Mucosa of gallbladder (tissue), 1 donor: ENCODE measurements around the gene ERFE. TPM values are rescaled to one million over a fixed set of nuclear protein-coding genes. Genes with fewer than 3 reads are reported as not detected.
"Not testable (repeated sequence)": the region's sequence is repeated elsewhere in the genome, so short reads cannot be mapped to it uniquely, and the experiment has no call there.

Experiments used
- DNase-seq: peaks from one replicate; pipeline ENCODE4 v3.0.0-alpha.2; 2020; ENCODE audit warnings: low spot score
- total RNA-seq: library from RNA; stranded (reverse); gene quantifications from one replicate; pipeline ENCODE4 v1.2.1, GENCODE V29; 2021
- donor health status: DM: no; HTN: no; CAD: no.

Gene ERFE
- total RNA-seq, 1 donor from 2014 or later, result 0.35 TPM

DNA sequence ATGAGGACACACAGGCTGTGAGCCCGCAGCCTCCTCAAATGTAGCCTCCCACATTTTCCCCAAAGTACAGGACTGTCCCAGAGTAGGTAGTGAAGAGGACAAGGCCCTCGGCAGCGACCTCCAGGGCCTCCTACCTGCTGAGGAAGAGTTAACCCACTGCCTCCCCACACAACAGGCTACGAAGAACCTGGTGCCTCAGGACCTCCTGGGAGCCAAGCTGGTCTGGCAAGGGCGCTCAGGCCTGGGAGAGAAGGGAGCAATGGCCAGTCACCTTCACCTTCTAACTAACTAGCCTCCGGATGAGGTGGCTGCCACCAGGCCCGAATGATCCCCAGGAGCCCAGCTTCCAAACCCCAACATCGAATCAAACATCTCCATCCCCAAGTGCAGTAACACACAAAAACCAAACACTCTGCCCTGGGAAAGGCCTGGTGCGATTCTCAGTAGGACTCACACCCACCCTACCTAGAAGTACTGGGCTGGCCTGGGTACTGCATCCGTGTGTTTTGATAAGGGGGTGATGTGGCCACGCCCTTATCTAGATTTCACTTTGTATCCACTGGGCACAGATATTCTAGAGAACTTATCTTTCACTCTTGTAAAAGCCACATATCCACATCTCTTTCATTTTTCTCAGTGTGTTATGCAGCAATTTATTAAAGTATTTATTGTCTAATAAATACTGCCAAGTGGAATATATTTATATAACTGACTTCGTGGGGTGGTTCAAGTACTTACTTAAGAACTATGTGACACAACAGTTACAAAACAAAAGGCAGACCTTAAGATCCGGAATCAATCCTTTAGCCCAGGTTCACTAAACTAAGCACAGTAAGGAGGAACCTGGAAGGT, 9.7 kb downstream of the ERFE start:
- no peak for DNase-seq

DNA sequence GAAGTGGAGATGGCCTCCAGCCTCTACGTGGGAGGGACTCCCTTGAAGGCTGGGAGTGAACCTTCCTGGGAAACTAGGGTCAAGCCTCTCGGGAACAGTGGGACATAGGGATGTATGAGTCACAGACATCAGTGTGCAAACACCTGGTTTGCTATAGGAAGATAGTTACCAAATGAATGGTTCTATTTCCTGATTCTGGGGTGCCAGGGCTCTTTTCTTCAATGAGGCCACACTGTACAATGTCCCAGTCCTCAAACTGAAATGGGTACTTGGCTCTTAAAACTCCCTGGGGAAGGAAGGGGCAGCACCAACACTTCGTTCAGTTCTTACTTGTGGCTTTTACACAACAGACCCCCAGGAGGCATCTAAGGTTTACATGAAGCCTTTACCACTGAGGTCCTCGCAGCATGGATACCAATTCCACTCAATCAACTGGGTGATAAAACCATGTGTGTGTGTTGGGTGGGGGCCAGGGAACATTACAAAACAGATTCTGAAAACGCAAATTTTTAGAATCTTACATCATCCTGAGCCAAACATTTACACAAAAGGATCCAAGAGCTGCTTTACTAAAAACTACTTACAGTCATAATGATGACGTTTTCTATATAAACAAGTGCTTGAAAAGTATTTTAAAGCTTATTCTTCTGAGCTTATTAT, 10.4 kb downstream of the ERFE start:
- DNase-seq, result peak; percentile 38

DNA sequence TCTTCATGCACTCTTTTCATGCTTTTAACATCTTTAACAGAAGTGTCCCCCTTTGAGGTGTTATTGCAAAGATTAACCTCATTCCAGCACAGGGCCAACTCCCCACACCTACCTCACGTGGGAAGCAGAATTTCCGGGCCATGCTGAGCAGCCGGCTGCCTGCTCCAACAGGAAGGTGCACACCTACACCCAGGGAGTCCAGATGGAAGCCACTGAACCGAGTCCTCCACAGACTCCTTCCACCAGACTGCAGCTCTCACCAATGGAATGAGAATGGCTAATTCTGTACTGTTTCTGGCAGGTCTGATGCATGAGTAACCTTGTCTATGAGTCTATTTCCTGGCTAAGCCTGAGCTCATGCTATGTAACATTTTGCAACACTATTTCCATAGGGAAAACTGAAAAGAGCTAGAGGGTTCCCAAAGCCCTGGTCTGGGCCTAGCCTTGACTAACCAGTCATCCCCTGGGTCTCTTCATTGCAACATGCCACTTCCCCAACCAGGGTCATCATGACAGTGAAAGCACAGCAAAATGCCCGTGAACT, 11.0 kb downstream of the ERFE start:
- DNase-seq, result no peak

DNA sequence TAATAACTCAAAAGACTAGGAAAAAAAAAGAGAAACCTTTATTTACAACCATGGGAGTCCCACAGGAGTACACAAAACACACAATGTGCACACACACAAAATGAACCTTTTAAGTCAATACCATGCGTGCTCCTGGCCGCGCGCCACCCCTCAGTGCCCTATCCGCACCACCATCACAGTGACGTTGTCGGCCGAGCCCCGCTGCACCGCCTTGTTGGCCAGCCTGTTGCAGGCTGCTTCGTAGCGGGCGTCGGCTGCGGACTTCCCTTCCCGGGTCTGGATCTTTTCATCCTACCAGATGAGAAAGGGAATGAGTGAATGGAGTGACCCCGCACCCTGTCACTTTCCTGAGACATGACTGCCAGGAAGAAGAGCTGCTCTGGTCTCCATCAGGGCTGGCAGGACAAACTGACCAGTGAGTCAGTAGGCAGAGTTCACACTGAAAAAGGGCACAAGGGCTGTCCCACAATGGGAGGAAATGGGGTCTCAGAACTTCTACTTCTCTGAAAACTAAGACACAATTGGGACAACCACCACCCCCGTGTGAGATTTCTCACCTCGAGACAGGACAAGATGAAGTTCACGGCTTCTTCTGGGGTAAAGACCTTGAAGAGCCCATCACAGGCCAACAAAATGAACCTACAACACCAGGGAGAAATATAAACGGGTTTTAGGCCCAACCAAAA, 11.8 kb downstream of the ERFE start:
- peak; percentile 28 for DNase-seq

DNA sequence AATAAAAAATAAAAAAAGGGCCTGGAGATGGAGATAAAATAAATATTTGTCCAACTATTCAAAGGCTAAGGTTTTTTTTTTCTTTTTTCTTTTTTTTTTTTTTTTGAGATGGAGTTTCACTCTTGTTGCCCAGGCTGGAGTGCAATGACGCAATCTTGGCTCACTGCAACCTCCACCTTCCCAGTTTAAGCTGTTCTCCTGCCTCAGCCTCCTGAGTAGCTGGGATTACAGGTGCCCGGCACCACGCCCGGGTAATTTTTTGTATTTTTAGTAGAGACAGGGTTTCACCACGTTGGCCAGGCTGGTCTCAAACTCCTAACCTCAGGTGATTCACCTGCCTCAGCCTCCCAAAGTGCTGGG, 12.3 kb downstream of the ERFE start:
- not testable (repeated sequence) for DNase-seq

DNA sequence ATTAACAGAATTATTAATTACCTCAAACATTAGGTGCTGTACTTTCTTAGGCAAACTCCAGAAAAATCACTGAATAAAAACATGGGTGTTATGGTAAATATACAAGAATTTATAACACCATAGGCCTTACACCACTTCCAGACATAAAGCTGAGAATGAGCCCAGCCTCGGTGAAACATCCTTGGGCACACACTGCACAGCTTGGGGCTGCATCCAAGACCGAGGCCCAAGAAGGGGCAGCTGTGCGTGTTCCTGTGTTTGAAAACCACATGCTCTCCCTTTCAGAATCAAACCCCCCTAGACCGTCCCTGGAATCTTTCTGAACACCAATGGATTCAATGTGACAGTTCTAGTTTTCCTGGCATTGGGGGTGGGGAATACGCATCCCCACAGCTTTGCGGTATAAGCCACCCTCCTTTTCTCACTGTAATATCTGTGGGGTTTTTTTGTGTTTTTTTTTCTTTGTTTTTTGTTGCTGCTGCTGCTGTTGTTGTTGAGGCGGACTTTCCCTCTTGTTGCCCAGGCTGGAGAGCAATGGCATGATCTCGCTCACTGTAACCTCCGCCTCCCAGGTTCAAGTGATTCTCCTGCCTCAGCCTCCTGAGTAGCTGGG, 12.9 kb downstream of the ERFE start:
- no peak for DNase-seq

DNA sequence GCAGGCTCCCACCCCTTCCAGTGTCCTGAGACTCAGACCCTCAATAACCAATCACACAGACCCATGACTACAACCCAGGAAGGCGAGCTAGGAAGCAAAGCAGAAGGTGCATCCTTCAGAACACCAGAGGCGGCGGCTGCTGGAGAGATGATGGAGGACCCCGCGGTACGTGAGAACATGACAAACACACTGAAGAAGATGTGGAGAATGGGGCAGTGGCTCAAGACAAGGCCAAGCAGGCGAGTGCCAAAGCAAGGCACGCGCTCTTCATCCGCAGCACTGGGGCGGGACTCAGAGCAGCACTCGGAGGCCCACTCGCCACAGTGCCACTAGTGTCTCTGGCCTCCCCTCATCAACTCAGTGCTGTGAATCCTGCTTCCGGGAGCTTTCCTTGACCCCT, 13.7 kb downstream of the ERFE start:
- no peak for DNase-seq

DNA sequence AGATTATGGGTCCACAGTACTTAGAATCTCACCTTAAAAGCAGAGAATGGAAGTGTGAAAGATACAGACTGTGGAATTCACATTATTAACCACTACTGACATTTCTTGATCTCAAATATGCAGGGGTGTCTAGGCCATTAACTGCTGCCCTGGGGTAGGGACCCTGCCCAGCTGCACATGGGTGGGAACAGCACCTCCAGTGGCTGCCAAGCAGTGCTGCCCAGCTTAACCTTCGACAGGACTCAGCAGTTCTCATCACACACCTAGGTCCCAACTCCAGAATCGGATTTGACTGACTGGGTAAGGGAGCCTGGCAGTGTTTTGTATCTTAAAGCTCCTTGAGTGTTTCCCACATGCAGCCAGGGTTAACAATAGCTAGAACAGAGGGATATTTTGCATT, 14.9 kb downstream of the ERFE start:
- no peak for DNase-seq

DNA sequence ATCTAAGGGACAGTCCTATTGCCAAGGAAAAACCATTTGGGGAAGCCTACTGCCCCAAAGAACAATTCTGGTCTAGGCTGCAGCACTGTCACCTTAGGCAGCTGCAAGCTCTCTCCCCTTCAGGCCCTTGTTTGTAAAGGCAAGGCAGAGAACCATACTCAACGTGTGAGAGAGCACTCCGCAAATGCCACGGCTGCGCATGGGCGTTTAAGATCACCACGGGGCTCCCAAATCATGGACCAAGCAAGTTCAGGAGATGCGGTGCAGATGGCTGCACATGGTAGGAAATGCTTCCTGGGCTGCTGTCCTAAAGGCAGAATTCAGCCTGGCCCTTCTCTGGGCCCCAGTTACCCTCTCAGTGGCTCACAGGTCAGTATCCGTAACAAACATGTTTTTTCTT, 15.5 kb downstream of the ERFE start:
- no peak for DNase-seq

DNA sequence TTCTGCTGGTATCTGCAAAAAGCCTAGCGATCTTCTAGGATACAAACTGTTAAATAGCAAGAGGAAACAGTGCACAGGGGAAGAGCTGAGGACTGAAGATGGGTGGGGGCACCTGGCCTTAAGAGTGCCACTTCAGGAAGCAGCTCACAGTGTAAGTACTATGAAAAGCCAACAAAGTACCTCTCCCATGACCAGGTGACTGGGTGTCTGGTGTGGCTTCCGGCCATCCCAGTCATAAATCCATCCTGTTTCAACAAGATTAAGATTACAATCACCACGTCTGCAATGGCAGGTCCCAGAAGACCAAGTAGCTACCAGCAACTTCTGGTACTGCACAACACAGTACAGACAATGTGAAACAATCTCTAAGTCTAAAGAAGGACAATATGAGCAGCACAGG, 15.9 kb downstream of the ERFE start:
- DNase-seq, result no peak

DNA sequence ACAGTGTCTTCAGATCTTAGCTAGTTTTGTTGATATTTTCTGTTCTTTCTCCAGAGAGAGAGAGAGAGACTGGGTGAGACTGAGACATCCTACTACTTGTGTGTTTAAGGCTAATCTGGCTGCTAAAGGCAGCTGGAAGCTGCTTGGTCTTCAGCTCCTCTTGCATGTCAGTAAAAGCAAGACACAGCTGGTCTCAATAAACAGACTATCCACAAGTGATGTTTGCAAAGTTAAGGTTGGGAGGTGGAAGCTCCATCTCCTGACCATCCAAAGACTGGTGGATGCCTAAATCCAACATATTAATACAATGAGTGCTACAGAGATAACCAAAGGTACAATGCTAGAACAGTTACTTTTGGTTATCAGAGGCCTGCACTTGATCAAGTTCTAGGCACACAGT, 17.8 kb downstream of the ERFE start:
- no peak for DNase-seq

DNA sequence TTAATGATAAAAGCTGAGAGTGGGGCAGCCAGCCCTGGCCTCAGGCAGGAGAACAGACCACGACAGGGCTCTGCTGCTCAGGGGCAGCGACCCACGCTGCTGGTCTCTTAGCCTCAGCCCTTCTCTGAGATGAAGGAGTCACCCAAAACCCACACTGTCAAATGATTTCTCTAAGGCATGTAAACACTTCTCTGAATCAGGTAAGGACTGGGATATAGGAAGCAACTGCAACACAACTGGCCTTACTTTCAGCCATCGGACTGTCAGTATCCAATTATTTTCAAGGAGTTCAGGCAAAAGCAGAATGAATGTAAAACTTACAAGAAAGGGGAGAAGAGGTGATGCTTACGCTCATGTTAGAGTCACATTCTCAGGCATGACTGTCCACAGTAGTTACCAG, 21.8 kb downstream of the ERFE start:
- DNase-seq, result no peak

DNA sequence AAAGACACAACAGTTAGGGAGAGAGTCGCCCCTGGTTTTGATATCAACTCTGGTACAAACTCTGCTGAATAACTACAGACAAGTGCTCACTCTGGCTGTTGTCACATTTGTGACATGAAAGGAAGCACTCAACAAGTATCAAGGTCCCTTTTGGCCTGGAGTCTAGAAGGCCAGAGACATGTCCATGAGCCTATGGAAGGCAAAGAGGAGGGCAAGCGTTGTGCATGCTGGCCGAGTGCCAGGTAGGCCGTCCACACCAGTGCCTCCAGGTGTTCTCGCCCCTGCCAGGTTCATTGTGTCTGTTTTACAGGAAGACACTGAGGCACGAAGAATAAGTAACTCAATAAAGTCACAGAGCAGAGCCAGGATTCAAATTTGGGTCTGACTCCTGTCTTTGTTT, 23.6 kb downstream of the ERFE start:
- DNase-seq, result no peak

DNA sequence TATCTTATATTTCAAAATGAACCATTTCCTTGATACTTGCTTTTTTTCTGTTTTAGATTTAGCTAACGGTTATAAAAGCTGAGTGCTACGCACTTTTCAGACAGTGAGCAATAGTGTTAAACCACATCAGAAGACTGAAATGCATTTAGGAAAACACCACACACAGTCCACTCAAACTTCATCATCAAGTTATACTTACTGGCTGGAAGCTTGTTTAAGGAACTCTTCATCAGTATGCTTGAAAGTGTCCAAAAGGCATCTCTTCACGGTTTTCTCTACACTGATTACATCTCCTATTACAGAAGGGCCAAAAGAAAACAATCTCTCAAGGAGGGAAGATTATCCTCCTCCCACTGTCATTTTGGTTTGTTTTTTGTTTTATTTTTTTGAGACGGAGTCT, 25.1 kb downstream of the ERFE start:
- DNase-seq, result no peak

DNA sequence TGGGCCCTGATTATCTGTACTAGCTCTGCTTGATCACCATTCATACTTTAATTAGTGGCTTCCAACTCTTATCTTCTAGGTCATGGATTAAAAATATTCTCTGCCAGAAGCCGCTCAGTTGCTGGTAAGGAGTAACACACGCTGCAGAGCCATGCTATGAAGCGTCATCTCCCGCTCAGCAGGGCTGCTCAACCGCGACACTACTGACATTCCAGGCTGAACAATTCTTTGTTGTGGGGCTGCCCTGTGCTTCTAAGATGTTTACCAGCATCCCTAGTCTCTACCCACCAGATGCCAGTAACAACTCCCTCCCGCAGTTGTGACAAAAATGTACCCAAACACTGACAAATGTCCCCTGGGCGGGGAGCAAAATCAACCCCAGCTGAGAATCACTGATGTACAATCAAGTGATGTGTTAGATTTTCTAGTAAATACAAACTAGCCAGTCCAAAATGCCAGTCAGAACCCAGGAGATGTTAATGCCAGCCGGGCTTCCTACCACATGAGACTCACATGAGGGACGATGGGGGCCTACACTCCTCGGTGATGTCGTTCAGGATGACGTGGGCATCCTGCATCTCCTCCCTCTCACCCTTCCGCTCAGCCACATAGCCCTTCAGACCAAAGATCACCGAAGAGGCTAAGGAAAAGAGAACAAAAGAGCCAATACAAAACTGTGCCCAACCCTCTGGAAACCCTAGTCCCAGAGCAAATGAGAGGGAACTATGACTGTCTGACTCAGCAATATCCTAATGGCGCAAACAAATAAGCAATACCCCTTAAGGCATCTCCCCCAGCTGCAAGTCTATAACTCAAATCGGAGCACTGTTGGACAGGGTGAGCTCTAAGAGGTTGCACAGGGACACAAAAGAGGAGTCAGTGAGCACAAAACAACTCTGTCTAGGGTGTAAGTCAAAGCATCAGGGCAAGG, 29.1 kb downstream of the ERFE start:
- DNase-seq, result no peak

DNA sequence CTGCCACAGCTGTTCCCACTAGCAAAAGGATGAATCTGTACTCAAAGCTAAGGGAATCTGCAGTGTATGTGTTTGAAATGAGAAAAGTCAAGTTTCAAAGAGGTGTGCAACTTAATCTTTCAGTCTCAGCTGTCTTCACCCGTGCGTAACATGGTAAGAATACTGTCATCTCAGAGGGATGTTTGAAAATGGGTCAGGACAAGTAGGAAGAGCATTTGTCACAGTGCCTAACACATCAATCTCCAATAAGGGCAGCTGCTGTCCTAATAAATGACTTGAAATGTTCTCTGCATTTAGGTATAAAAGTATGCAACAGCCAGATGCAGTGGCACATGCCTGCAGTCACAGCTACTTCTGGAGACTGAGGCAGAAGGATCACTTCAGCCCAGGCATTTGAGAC, 31.7 kb downstream of the ERFE start:
- DNase-seq, result no peak

DNA sequence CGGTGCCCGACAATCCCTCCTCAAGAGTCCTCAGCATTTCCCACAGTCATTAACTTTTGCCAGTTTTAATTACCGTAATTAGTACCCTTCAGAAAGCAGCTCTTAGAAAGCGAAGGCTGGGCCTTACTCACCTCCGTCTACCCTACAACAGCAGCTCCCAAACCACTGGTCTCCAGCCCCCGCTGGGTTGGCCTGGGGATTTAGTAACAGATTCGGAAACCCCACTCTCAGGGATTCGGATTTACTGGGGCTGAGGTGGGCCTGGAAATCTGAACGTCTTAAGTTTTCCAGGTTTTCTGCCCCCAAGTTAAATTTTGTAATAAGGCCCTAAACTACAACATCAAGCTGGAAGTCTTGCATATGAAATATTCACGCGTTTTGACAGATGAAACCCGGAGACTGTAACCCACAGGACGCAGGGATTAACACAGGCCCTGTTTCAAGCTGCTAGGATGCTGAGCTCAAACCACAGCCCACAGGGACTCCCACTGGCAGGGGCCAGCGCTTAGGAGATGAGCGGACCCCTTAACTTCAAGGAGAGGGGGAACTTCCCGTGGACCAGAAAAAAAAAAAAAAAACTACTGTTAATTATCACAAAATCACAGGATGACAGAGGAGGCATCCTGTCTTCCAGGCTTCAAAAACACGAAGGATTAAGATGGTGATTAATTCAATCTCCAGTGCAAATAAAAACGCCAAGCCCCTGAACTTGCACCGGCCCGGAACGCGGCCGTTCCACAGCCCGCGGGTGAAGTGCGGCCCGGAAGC, 43.7 kb downstream of the ERFE start:
- DNase-seq, result no peak

DNA sequence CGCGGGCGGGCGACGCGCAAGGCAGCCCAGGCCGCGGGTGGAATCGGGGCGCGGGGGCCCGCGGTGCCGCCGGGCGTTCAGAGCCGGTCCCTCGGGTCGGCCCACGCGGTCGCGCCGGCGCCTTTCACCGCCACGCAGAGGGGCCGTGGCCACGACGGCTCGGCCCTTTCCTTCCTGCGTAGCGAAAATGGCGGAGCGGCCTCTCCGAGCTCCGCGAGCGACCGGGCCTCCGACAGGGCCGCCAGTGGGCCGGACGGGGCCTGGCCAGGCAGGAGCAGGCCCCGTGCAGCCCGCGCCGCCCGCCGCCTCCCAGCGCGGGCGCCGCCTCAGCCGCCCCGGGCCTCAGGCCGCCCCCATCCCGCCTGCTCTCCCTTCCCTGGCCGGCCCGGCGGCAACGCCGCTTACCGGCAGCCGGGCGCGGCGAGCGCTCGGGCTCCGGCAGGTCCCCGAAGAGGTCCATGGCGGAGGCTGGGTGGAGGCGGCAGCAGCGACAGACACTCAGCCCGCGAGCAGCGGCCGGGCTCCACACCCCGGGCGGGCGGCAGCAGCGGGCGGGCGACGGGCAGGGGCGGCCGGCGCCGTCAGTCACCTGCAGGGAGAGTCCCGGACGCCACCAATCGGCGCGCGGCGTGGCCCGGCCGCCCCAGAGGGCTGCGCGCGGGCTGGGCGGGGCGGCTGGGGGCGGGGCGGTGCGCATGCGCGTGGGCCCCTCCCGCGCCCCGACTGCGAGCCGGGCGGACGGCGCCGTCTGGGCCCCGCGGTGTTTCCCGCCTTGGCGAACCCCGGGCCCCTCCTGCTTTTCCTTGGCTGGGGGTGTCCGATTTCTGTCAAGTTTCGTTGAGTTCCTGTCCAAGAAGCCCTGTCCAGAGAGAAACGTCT, 44.6 kb downstream of the ERFE start, which contains the start of gene ILKAP:
Gene ILKAP, minus strand, starts transcription at position 602 of the 879 bp plus-strand sequence. Its CDS starts 142 bp downstream, at position 460.
- peak; percentile 88 for DNase-seq
